ENCODE results near the gene DHRS3. TPM values are rescaled to one million over a fixed set of nuclear protein-coding genes. Genes with fewer than 3 reads are reported as not detected.

DHRS3 gene
- total and polyA plus RNA-seq, 2 of the 13 experiments (the other 11 are each of a cell fraction or from before 2014, with no cell fraction given), result 48.5 to 90.5 TPM

DNA sequence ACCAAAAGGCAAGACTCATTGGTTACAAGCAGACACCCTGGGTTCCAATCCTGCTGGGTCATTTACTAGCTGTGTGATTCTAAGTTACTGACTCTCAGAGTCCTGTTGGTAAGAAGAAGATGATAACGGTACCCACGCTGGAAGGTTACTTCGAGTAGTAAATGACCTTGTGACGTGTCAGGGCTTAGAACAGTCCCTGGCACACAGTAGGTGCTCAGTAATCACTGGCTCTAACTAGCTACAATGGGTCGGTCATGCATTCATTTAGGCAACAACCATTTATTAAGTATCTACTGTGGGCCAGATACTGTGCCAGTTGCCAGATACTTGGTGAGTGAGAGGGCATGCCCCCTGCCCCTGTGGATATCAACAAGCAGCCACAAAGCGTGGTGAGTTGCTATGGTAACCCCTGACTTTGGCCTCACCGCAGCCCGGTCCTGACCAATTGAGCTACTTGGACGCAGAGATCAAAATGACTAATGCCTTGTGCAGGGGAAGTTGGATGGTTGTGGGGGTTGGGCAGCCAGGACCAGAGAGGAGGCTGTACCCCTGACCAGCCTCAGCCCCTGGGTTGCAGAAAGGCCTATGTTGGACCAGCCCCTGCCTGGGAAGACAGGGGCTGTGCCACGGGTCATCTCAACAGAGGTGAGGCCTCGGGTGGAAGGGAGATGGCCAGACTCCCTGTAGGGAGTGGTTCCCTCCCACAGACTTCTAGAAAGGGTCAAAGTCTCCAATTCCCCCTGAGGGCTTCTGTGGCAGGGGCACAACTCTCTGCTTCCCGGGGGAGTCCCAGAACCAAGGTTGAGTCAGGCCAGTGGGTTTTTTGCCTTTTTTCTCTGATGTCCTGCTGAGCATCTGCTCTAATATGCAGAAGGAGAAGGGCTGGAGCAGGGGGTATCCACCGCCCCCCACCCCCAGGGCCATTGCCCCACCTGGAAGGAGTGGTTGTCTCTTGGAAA lies 16.0 kb downstream of the DHRS3 start (continued):
- no peak for TF ChIP-seq ZNF34 (CRISPR knock-in tag; IDR thresholded peaks at IDR 0.05; ENCODE audit: borderline replicate concordance)
- TF ChIP-seq DPF2 (CRISPR knock-in tag; IDR thresholded peaks at IDR 0.05; ENCODE audit: borderline replicate concordance, low read depth), result no peak
- no peak for TF ChIP-seq ZBTB3 (CRISPR knock-in tag; IDR thresholded peaks at IDR 0.05; ENCODE audit: borderline replicate concordance, low read depth)
- TF ChIP-seq ZNF704 (CRISPR knock-in tag; IDR thresholded peaks at IDR 0.05; ENCODE audit: borderline replicate concordance), result no peak
- TF ChIP-seq, protein P1, sequence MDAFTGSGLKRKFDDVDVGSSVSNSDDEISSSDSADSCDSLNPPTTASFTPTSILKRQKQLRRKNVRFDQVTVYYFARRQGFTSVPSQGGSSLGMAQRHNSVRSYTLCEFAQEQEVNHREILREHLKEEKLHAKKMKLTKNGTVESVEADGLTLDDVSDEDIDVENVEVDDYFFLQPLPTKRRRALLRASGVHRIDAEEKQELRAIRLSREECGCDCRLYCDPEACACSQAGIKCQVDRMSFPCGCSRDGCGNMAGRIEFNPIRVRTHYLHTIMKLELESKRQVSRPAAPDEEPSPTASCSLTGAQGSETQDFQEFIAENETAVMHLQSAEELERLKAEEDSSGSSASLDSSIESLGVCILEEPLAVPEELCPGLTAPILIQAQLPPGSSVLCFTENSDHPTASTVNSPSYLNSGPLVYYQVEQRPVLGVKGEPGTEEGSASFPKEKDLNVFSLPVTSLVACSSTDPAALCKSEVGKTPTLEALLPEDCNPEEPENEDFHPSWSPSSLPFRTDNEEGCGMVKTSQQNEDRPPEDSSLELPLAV (CRISPR knock-in tag; conservative IDR thresholded peaks at IDR 0.05; ENCODE audit: low read depth), result no peak
- TF ChIP-seq, protein P2, sequence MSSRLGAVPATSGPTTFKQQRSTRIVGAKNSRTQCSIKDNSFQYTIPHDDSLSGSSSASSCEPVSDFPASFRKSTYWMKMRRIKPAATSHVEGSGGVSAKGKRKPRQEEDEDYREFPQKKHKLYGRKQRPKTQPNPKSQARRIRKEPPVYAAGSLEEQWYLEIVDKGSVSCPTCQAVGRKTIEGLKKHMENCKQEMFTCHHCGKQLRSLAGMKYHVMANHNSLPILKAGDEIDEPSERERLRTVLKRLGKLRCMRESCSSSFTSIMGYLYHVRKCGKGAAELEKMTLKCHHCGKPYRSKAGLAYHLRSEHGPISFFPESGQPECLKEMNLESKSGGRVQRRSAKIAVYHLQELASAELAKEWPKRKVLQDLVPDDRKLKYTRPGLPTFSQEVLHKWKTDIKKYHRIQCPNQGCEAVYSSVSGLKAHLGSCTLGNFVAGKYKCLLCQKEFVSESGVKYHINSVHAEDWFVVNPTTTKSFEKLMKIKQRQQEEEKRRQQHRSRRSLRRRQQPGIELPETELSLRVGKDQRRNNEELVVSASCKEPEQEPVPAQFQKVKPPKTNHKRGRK (CRISPR knock-in tag; IDR thresholded peaks at IDR 0.05), result no peak
- TF ChIP-seq, protein P3, sequence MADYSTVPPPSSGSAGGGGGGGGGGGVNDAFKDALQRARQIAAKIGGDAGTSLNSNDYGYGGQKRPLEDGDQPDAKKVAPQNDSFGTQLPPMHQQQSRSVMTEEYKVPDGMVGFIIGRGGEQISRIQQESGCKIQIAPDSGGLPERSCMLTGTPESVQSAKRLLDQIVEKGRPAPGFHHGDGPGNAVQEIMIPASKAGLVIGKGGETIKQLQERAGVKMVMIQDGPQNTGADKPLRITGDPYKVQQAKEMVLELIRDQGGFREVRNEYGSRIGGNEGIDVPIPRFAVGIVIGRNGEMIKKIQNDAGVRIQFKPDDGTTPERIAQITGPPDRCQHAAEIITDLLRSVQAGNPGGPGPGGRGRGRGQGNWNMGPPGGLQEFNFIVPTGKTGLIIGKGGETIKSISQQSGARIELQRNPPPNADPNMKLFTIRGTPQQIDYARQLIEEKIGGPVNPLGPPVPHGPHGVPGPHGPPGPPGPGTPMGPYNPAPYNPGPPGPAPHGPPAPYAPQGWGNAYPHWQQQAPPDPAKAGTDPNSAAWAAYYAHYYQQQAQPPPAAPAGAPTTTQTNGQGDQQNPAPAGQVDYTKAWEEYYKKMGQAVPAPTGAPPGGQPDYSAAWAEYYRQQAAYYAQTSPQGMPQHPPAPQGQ (CRISPR knock-in tag; IDR thresholded peaks at IDR 0.05; ENCODE audit: borderline replicate concordance), result no peak
- no peak for TF ChIP-seq TOE1 (CRISPR knock-in tag; IDR thresholded peaks at IDR 0.05)
- TF ChIP-seq ZNF687 (CRISPR knock-in tag; IDR thresholded peaks at IDR 0.05), result no peak; the same call in none of the 2 replicates
- peak; percentile 17; the same call in 1 of the 2 replicates for TF ChIP-seq ZNF281 (CRISPR knock-in tag; IDR thresholded peaks at IDR 0.05; ENCODE audit: borderline replicate concordance)
- no peak for TF ChIP-seq ZNF337 (CRISPR knock-in tag; IDR thresholded peaks at IDR 0.05; ENCODE audit: borderline replicate concordance, low read depth)
- TF ChIP-seq MEIS2 (CRISPR knock-in tag; IDR thresholded peaks at IDR 0.05), result no peak
